OCI-LY7 (cell line): ENCODE results near the gene TBX15.

Experiments
- CTCF ChIP-seq: fragments of 200-600 bp; sonication (generic); conservative IDR thresholded peaks from 2 replicates; pipeline ENCODE4 v1.5.1; 2014; ENCODE audit warnings: mild to moderate bottlenecking, antibody characterized with exemption, low read length, moderate library complexity, mixed read lengths
- EZH2phosphoT487 ChIP-seq: fragments of 200-600 bp; sonication (generic); IDR thresholded peaks from 2 replicates; pipeline ENCODE4 v1.6.1; 2018; ENCODE audit warnings: low read depth, borderline replicate concordance, mild to moderate bottlenecking, mixed run types, antibody characterized with exemption, low read length, moderate library complexity, mixed read lengths

- TF ChIP-seq CTCF (no peak), EZH2phosphoT487 (no peak)
Observed at GRCh38 chr1:118960567-118961136, 27.5 kb downstream of the TBX15 start.
